Measurements from ENCODE around the gene ACSL5.

GRCh38 chr10:112447620-112447928 lies 73.7 kb downstream of the ACSL5 start:
- TF ChIP-seq, protein P1, sequence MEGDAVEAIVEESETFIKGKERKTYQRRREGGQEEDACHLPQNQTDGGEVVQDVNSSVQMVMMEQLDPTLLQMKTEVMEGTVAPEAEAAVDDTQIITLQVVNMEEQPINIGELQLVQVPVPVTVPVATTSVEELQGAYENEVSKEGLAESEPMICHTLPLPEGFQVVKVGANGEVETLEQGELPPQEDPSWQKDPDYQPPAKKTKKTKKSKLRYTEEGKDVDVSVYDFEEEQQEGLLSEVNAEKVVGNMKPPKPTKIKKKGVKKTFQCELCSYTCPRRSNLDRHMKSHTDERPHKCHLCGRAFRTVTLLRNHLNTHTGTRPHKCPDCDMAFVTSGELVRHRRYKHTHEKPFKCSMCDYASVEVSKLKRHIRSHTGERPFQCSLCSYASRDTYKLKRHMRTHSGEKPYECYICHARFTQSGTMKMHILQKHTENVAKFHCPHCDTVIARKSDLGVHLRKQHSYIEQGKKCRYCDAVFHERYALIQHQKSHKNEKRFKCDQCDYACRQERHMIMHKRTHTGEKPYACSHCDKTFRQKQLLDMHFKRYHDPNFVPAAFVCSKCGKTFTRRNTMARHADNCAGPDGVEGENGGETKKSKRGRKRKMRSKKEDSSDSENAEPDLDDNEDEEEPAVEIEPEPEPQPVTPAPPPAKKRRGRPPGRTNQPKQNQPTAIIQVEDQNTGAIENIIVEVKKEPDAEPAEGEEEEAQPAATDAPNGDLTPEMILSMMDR (conservative IDR thresholded peaks at IDR 0.05; ENCODE audit: low read length): no peak
- no peak for TF ChIP-seq EZH2phosphoT487 (IDR thresholded peaks at IDR 0.05; ENCODE audit: borderline replicate concordance, low read depth, low read length)

Data from OCI-LY7 (cell line).